ENCODE results near the gene MDH1. TPM values are rescaled to one million over a fixed set of nuclear protein-coding genes. Genes with fewer than 3 reads are reported as not detected.

Gene MDH1
- polyA plus RNA-seq, 1 donor from 2014 or later: 511 TPM

DNA sequence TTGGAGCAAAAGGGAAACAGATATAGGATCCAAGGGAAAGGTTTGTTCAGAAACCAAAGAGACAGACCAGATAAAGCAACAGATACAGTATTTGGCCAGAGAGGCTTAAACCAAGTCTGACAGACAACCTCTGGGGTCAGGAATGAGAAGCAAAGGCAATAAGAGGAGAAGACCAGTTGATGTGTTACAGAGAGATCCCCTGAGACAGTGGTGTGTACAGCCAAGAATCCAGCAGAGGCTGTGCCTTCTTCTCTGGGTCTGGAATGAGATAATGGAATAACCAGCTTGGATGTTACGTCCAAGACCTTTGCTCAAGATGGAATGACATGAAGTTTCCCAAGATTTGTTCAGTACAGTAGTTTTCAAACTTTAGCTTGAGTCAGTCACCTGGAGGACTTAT, 61.1 kb downstream of the MDH1 start:
- TF ChIP-seq EP300 (conservative IDR thresholded peaks at IDR 0.05; ENCODE audit: poor library complexity, severe bottlenecking) (no peak), EZH2 (IDR thresholded peaks at IDR 0.05; ENCODE audit: borderline replicate concordance, insufficient read depth, low read length, poor library complexity, severe bottlenecking) (no peak), POLR2AphosphoS5 (IDR thresholded peaks at IDR 0.05) (no peak), RAD21 (conservative IDR thresholded peaks at IDR 0.05) (no peak)
- TF ChIP-seq, protein P1, sequence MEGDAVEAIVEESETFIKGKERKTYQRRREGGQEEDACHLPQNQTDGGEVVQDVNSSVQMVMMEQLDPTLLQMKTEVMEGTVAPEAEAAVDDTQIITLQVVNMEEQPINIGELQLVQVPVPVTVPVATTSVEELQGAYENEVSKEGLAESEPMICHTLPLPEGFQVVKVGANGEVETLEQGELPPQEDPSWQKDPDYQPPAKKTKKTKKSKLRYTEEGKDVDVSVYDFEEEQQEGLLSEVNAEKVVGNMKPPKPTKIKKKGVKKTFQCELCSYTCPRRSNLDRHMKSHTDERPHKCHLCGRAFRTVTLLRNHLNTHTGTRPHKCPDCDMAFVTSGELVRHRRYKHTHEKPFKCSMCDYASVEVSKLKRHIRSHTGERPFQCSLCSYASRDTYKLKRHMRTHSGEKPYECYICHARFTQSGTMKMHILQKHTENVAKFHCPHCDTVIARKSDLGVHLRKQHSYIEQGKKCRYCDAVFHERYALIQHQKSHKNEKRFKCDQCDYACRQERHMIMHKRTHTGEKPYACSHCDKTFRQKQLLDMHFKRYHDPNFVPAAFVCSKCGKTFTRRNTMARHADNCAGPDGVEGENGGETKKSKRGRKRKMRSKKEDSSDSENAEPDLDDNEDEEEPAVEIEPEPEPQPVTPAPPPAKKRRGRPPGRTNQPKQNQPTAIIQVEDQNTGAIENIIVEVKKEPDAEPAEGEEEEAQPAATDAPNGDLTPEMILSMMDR (IDR thresholded peaks at IDR 0.05; ENCODE audit: poor library complexity, severe bottlenecking): no peak
- TF ChIP-seq, protein P2, sequence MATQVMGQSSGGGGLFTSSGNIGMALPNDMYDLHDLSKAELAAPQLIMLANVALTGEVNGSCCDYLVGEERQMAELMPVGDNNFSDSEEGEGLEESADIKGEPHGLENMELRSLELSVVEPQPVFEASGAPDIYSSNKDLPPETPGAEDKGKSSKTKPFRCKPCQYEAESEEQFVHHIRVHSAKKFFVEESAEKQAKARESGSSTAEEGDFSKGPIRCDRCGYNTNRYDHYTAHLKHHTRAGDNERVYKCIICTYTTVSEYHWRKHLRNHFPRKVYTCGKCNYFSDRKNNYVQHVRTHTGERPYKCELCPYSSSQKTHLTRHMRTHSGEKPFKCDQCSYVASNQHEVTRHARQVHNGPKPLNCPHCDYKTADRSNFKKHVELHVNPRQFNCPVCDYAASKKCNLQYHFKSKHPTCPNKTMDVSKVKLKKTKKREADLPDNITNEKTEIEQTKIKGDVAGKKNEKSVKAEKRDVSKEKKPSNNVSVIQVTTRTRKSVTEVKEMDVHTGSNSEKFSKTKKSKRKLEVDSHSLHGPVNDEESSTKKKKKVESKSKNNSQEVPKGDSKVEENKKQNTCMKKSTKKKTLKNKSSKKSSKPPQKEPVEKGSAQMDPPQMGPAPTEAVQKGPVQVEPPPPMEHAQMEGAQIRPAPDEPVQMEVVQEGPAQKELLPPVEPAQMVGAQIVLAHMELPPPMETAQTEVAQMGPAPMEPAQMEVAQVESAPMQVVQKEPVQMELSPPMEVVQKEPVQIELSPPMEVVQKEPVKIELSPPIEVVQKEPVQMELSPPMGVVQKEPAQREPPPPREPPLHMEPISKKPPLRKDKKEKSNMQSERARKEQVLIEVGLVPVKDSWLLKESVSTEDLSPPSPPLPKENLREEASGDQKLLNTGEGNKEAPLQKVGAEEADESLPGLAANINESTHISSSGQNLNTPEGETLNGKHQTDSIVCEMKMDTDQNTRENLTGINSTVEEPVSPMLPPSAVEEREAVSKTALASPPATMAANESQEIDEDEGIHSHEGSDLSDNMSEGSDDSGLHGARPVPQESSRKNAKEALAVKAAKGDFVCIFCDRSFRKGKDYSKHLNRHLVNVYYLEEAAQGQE (IDR thresholded peaks at IDR 0.05; ENCODE audit: borderline replicate concordance): no peak
- Histone ChIP-seq H3K27me3 (ENCODE audit: insufficient read depth, low read depth, low read length) (no peaks in the 10 kb centered on the region), H3K9ac (ENCODE audit: low read length) (no peak overlapping the region), H3F3A (ENCODE audit: insufficient read depth, low read length, poor library complexity, severe bottlenecking) (no peaks in the 10 kb centered on the region), H3K4me2 (ENCODE audit: low read length) (no peak overlapping the region), H3K9me3 (ENCODE audit: low read length) (no peaks in the 10 kb centered on the region), H3K79me2 (replicated peaks; ENCODE audit: insufficient read depth, low read length) (no peaks in the 10 kb centered on the region), H3K9me2 (ENCODE audit: insufficient read depth, low read length) (no peaks in the 10 kb centered on the region), H4K20me1 (ENCODE audit: insufficient read depth) (no peaks in the 10 kb centered on the region), H3K4me3 (ENCODE audit: low read length) (no peak overlapping the region), H3K36me3 (ENCODE audit: insufficient read depth, low read length) (no peaks in the 10 kb centered on the region), H2AFZ (ENCODE audit: low read depth, low read length) (no peak overlapping the region), H3K27ac (ENCODE audit: low read length) (no peak overlapping the region)

GRCh38 chr2:63650756-63651155, 62.0 kb downstream of the MDH1 start:
- Histone ChIP-seq H3K9ac (ENCODE audit: low read length) (no peak overlapping the region), H3K36me3 (ENCODE audit: insufficient read depth, low read length) (no peaks in the 10 kb centered on the region), H3K27me3 (ENCODE audit: insufficient read depth, low read depth, low read length) (no peaks in the 10 kb centered on the region), H3K27ac (ENCODE audit: low read length) (no peak overlapping the region), H3F3A (ENCODE audit: insufficient read depth, low read length, poor library complexity, severe bottlenecking) (no peaks in the 10 kb centered on the region), H3K79me2 (replicated peaks; ENCODE audit: insufficient read depth, low read length) (no peaks in the 10 kb centered on the region), H3K9me3 (ENCODE audit: low read length) (no peaks in the 10 kb centered on the region), H3K4me3 (ENCODE audit: low read length) (no peak overlapping the region), H3K4me2 (ENCODE audit: low read length) (no peak overlapping the region), H2AFZ (ENCODE audit: low read depth, low read length) (no peak overlapping the region), H3K9me2 (ENCODE audit: insufficient read depth, low read length) (no peaks in the 10 kb centered on the region), H4K20me1 (ENCODE audit: insufficient read depth) (no peaks in the 10 kb centered on the region)
- TF ChIP-seq SMC3 (conservative IDR thresholded peaks at IDR 0.05; ENCODE audit: poor library complexity) (no peak), MXI1 (conservative IDR thresholded peaks at IDR 0.05; ENCODE audit: poor library complexity, severe bottlenecking) (no peak), EZH2 (IDR thresholded peaks at IDR 0.05; ENCODE audit: borderline replicate concordance, insufficient read depth, low read length, poor library complexity, severe bottlenecking) (no peak), POLR2AphosphoS5 (IDR thresholded peaks at IDR 0.05) (no peak)

- no peak overlapping the region for H2AFZ ChIP-seq (ENCODE audit: low read depth, low read length)
- no peak overlapping the region for H3K4me2 ChIP-seq (ENCODE audit: low read length)
- H3K9ac ChIP-seq (ENCODE audit: low read length): no peak overlapping the region
- no peak overlapping the region for H3K27ac ChIP-seq (ENCODE audit: low read length)
- no peaks in the 10 kb centered on the region for H3K36me3 ChIP-seq (ENCODE audit: insufficient read depth, low read length)
- no peaks in the 10 kb centered on the region for H4K20me1 ChIP-seq (ENCODE audit: insufficient read depth)
- TF ChIP-seq RAD21 (conservative IDR thresholded peaks at IDR 0.05): no peak
- TF ChIP-seq, protein P1 (IDR thresholded peaks at IDR 0.05; ENCODE audit: poor library complexity, severe bottlenecking): no peak
- no peak for TF ChIP-seq TAF1 (IDR thresholded peaks at IDR 0.05; ENCODE audit: low read depth)
- no peak for TF ChIP-seq SMC3 (conservative IDR thresholded peaks at IDR 0.05; ENCODE audit: poor library complexity)
- no peak for TF ChIP-seq MXI1 (conservative IDR thresholded peaks at IDR 0.05; ENCODE audit: poor library complexity, severe bottlenecking)
- no peak for TF ChIP-seq EP300 (conservative IDR thresholded peaks at IDR 0.05; ENCODE audit: poor library complexity, severe bottlenecking)
- no peak for TF ChIP-seq EZH2 (IDR thresholded peaks at IDR 0.05; ENCODE audit: borderline replicate concordance, insufficient read depth, low read length, poor library complexity, severe bottlenecking)
- TF ChIP-seq, protein P2 (IDR thresholded peaks at IDR 0.05; ENCODE audit: borderline replicate concordance): no peak
- TF ChIP-seq POLR2AphosphoS5 (IDR thresholded peaks at IDR 0.05): no peak
- H3F3A ChIP-seq (ENCODE audit: insufficient read depth, low read length, poor library complexity, severe bottlenecking): no peaks in the 10 kb centered on the region
- H3K4me3 ChIP-seq (ENCODE audit: low read length): no peak overlapping the region
- no peaks in the 10 kb centered on the region for H3K27me3 ChIP-seq (ENCODE audit: insufficient read depth, low read depth, low read length)
- no peaks in the 10 kb centered on the region for H3K9me3 ChIP-seq (ENCODE audit: low read length)
- no peaks in the 10 kb centered on the region for H3K79me2 ChIP-seq (replicated peaks; ENCODE audit: insufficient read depth, low read length)
- no peaks in the 10 kb centered on the region for H3K9me2 ChIP-seq (ENCODE audit: insufficient read depth, low read length)
Measured at GRCh38 chr2:63651356-63651755, 62.6 kb downstream of the MDH1 start.
